Inflammatory macrophage (primary cell): ENCODE data around the gene PAQR5.

Experiments
- DNase-seq, 2 donors: peaks; one replicate each; pipeline ENCODE4 v3.0.0-alpha.2; 2020 to 2022

The PAQR5 gene

DNA sequence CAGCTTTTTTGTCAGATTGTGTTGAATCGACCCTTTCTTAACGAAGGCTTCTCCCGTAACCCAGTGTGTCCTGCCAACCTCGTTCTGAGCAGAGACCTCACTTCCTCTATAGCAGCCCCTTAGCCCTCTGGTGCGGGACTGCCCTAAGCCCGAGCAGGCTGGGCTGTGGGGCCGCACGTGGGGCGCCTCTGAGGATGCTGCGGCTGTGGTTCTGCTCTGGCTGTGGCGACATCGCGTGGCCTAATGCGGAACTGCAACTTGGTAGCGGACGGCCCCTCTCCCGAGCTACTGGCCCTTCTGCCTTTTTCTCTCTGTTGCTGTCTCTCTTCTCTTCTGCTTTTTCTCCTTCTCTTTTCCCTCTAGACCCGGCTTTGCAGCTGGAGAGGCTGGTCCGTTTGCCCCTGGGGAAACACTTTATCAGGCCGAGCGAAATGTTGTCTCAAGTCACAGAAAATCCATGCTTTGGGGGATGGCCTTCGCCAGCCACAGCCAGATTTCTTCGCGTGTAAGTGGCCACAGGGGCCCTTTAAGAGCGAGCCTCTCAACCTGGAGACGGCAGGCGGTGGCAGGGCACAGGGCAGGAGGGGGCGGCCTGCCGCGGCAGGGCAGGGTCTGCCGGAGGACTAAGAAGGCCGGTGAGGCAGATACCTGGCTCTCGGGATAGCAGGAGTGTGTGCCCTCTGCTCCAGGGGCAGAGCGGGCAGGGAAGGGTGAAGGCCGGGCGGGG, 96.0 kb downstream of the PAQR5 start:
- peak; percentile 74 to 81 for DNase-seq

GRCh38 chr15:69395460-69395859, 96.7 kb downstream of the PAQR5 start:
- no peak for DNase-seq

- no peak for DNase-seq
Measured at GRCh38 chr15:69395991-69396390, 97.3 kb downstream of the PAQR5 start.

DNA sequence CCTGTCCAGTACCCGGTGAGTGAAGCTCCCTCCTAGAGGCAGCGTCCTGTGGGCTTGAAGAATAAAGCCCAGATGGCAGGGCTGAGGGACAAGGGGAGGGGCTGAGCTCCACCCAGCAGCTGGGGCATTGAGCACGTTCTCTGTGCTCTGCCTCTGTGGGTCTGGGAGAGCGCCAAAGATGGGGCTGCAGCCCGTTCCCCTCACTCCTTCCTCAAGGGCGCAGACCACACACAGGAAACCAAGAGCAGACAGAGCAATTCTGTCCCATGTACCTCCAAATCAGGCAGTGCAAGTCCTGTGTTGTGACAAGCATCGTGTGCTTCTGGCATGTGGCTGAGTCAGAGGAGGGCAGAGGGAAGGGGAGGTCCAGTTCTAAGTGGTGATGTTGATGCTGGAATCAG, 99.8 kb downstream of the PAQR5 start:
- no peak for DNase-seq

DNA sequence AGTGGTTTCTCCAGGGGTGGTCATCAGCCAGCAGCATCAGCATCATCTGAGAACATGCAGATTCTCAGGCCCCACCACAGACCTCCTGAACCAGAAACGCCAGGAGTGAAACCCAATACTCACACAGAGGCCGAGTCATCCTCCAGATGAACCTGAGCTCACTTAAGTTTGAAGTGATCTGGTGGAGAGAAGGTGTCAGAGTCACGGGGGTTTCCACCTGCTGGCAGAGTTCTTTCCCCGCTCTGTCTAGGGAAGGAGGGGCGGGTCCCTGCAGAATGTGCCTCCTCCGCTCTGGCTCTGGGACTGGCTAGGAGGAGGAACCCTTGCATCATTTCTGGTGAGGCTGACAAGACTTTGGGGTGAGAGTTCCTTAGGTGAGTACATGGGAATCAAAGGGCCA, 102.1 kb downstream of the PAQR5 start:
- no peak for DNase-seq

- no peak for DNase-seq
Measured at GRCh38 chr15:69402816-69403215, 104.1 kb downstream of the PAQR5 start.

GRCh38 chr15:69403594-69403993, 104.9 kb downstream of the PAQR5 start:
- no peak for DNase-seq

- DNase-seq = no peak
Measured at GRCh38 chr15:69405110-69405509, 106.4 kb downstream of the PAQR5 start.

- DNase-seq = no peak
Measured at GRCh38 chr15:69407719-69408400, 109.1 kb downstream of the PAQR5 start.

DNA sequence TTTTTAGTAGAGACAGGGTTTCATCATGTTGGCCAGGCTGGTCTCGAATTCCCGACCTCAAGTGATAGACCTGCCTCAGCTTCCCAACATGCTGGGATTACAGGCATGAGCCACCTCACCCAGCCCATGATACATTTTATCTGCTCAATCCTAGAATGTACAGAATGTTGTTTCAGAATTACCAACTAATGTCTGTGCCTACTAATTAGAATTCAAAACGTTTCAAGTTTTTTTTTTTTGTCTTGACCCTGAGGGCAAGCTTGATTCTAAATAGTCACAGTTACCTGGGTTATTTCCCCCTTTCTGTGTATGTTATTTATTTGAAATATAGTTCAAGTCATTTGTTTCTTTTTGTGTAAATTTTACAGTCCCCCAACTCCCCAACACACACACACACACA, 110.1 kb downstream of the PAQR5 start:
- no peak for DNase-seq

GRCh38 chr15:69410248-69410874, 111.6 kb downstream of the PAQR5 start:
- DNase-seq = no peak

GRCh38 chr15:69412274-69412673, 113.6 kb downstream of the PAQR5 start:
- no peak for DNase-seq

GRCh38 chr15:69412701-69413100, 114.0 kb downstream of the PAQR5 start:
- DNase-seq = no peak

GRCh38 chr15:69413822-69414700, 115.3 kb downstream of the PAQR5 start, which contains the start of gene KIF23:
TSS of gene KIF23 (plus strand) at chr15:69414349. CDS start at chr15:69414466, 117 bp downstream.
- peak; percentile 85 to 87 for DNase-seq

- DNase-seq = peak; percentile 34 to 68
Measured at GRCh38 chr15:69414701-69415167, 116.0 kb downstream of the PAQR5 start.

DNA sequence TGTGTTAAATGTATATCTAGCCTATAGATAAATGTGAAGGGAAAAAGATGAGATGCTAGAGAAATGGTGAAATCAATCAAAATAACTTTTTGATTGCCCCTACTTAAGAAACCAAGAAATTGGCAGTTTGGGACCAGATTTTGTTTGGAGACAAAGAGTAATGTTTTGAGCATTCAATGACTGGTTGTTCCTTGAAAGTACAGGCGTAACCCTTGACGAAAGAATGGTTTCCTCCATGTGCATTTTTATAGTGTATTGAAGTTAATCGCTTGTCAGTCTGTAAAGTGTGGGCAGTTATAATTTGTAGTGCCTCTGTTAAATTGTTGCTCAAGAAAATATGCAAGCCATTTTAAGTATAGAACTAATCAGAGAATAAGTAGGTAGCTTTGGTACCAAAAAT, 116.7 kb downstream of the PAQR5 start:
- no peak for DNase-seq

DNA sequence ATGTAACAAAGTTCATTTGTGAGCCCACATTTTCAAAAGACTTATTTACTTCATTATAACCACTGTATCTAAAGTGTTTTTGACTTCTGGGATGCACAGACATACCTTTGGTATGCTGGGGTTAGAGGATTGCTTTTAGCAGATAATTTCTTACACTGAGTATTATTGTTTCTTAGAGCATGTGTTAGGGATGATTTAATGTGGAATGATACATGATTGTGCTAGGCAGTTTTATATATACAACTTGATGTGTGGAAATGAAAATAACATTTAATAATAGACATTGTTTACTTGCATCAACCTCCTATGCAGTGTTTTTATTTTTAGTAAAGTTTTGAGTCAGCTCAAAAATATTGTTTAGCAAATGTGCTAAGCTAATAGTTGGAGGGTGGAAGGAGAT, 118.9 kb downstream of the PAQR5 start:
- no peak for DNase-seq

DNA sequence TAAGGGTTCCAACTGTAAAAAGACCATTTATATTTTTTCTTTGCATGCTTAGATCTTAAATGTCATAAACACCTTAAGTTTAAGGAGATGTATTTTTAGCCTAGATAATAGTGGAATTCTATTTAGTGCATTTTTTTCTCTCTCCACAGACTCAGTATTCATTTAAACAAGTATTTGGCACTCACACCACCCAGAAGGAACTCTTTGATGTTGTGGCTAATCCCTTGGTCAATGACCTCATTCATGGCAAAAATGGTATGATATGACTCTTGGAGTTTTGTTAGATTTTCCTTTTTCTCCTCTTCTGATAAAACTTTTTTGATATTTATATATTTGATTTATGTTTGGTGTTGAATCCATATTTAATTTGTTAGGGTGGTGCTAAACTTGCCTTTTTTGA, 122.8 kb downstream of the PAQR5 start:
- DNase-seq = no peak

- no peak for DNase-seq
Measured at GRCh38 chr15:69422336-69422895, 123.7 kb downstream of the PAQR5 start.

DNA sequence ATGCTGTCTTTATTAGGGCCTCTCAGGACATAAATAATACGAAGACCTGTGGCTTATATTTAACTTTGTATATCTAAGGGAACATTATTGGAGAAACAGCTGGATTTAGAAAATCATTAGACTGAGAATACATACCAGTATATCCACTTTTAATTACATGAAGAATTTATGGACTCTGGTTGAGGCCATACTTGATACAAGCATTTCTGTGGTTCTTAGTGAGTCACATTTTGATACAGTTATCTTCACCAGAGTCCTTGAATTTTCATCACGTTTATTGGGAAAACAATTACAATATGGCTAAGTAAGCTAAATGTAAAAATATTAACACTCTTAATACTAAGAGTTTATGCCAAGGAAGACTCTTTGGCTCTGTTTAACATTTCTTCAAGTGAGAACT, 125.3 kb downstream of the PAQR5 start:
- no peak for DNase-seq

DNA sequence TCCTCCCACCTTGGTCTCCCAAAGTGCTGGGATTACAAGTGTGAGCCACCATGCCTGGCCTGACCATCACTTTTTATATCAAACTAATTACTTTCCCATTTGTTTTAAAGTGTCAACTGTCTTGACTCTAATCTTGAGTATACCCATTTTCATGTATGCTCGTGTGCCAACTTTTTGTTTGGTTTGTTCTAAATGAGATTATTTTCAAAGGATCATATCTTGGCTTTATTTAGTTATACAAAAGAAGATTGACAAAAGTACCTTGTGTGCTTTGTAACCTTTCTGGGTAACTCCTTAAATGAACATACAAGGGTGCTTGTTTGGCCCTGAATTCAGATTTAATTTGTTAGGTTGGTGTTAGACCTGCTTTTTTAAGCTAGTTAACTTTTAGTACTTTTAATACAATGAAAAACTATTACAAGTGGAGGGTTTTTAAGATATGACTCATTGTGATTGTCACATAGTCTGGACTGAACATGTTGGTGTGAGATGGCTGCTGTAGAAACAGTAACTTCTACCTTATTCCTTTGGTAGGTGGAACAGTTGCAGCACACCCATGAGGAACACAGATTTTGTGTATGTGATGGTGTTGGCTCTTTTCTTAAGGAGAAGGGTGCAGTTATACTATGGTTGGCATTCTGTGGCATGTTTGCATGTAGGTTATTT, 126.2 kb downstream of the PAQR5 start:
- no peak for DNase-seq

DNA sequence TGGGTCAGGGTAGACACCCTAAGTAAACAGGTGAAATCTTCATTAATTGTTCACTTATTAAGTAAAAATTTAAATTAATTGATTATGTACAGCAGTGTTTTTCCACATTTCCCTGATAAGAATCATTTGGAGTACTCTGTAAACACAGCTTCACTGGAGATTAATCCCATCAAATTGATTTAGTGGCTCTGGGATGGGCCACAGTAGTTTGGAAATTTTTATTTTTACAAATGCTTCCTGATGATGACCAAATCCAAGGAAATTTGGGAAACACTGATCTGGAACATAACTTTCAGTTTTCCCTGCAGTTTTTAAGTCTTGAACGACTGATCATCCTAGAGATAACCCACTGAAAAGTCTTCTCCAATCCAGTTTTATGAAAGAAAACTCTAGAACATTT, 135.1 kb downstream of the PAQR5 start:
- DNase-seq = no peak
